HEK293T (cell line): Measurements from ENCODE around the gene RAB11FIP3.

ENCODE experiments used
- BHLHE40 ChIP-seq: fragments of 450-650 bp; IDR thresholded peaks from 2 replicates; pipeline ENCODE4 v1.6.1; 2016; ENCODE audit warnings: mild to moderate bottlenecking, moderate library complexity, borderline replicate concordance
- CTBP1 ChIP-seq: fragments of 450-650 bp; IDR thresholded peaks from 2 replicates; pipeline ENCODE4 v1.6.1; 2016; ENCODE audit warnings: borderline replicate concordance
- ELF4 ChIP-seq: fragments of 450-650 bp; IDR thresholded peaks from 2 replicates; pipeline ENCODE4 v1.6.1; 2017; ENCODE audit warnings: antibody characterized with exemption
- FOXM1 ChIP-seq: fragments of 450-650 bp; IDR thresholded peaks from 2 replicates; pipeline ENCODE4 v1.6.1; 2017; ENCODE audit warnings: mild to moderate bottlenecking, borderline replicate concordance
- HDGF ChIP-seq: fragments of 450-650 bp; IDR thresholded peaks from 2 replicates; pipeline ENCODE4 v1.6.1; 2017; ENCODE audit warnings: antibody characterized with exemption, borderline replicate concordance
- L3MBTL2 ChIP-seq: fragments of 450-650 bp; conservative IDR thresholded peaks from 2 replicates; pipeline ENCODE4 v1.6.1; 2016; ENCODE audit warnings: mild to moderate bottlenecking
- NFRKB ChIP-seq: fragments of 450-650 bp; IDR thresholded peaks from 2 replicates; pipeline ENCODE4 v1.6.1; 2016; ENCODE audit warnings: mild to moderate bottlenecking, moderate library complexity
- SP1 ChIP-seq: fragments of 450-650 bp; IDR thresholded peaks from 2 replicates; pipeline ENCODE4 v1.6.1; 2017
- SUZ12 ChIP-seq: fragments of 450-650 bp; IDR thresholded peaks from 2 replicates; pipeline ENCODE4 v1.6.1; 2016; ENCODE audit warnings: mild to moderate bottlenecking
- ZNF384 ChIP-seq: fragments of 450-650 bp; IDR thresholded peaks from 2 replicates; pipeline ENCODE4 v1.6.1; 2016
- TF ChIP-seq, protein P1 (sequence below): fragments of 450-650 bp; IDR thresholded peaks from 2 replicates; pipeline ENCODE4 v1.6.1; 2016

DNA sequence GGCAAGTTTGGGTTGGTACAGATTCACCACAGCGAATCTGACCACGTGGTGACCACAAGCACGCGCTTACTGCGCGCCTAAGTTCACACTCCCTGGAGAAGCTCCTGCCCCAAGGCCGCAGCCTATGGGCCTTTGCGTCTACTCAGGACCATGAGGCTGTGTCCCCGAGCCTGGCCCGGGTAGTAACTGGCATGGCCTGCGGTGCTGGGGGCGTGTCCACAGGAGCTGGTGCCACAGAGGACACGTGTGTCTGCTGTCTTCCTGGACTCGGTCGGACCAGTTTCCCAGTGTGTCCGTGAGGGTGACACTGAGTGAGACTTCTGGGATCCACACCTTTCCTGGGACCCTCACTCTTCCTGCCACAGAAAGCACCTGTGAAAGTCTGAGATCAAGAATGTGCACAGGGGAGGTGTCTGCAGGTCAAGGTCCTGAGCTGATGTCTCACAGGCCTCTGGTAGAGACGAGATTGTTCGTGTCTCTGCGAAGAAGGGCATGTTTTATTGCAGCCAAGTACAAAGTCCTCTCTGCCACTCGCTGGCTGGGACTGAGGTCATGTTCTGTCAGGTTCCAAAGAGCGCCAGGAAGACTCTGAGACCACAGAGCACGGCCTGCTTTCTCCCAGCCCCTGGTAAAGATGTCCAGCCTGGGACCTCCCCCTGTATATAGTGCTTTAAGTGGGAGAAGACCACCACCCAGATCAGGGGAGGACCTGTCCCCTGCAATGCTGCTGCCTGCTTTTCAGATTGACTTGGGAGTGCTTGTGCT is 76.9 kb downstream of the RAB11FIP3 start:
- TF ChIP-seq, protein P1, sequence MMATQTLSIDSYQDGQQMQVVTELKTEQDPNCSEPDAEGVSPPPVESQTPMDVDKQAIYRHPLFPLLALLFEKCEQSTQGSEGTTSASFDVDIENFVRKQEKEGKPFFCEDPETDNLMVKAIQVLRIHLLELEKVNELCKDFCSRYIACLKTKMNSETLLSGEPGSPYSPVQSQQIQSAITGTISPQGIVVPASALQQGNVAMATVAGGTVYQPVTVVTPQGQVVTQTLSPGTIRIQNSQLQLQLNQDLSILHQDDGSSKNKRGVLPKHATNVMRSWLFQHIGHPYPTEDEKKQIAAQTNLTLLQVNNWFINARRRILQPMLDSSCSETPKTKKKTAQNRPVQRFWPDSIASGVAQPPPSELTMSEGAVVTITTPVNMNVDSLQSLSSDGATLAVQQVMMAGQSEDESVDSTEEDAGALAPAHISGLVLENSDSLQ: no peak
- TF ChIP-seq SP1: no peak
- no peak for TF ChIP-seq FOXM1
- no peak for TF ChIP-seq SUZ12
- TF ChIP-seq ELF4: no peak
- no peak for TF ChIP-seq HDGF
- TF ChIP-seq NFRKB: no peak
- TF ChIP-seq L3MBTL2: no peak
- TF ChIP-seq BHLHE40: no peak
- no peak for TF ChIP-seq ZNF384
- no peak for TF ChIP-seq CTBP1
